PC-9 (cell line): ENCODE measurements around the gene VIM. TPM values are rescaled to one million over a fixed set of nuclear protein-coding genes. Genes with fewer than 3 reads are reported as not detected.

Experiments
- BruUV-seq: library from RNA; stranded (reverse); fragments of 400-500 nt; replicated peaks from 2 replicates; lab custom pipeline; 2021; lab: Mats Ljungman, UMichigan
- CTCF ChIA-PET: fragments of 300-600 bp; sonication (Branson Sonifier 250); formaldehyde crosslinking; loops from one replicate; lab custom pipeline; 2022; ENCODE audit warnings: antibody characterized with exemption; lab: Charles Lee
- POLR2A ChIA-PET: fragments of 300-600 bp; sonication (Branson Sonifier 250); formaldehyde crosslinking; loops from one replicate; lab custom pipeline; 2022; ENCODE audit warnings: antibody characterized with exemption; ENCODE audit not compliant: unreplicated experiment; lab: Charles Lee
- DNase-seq, 2 experiments: peaks; one replicate each; pipeline versions ENCODE4 v3.0.0 to v3.0.0-alpha.2; 2015 to 2022; ENCODE audit warnings: mixed read lengths in 1 of 2
- H2AFZ ChIP-seq: fragments of 200-600 bp; sonication (generic); 2 replicates; pipeline ENCODE4 v1.8.1; 2017; ENCODE audit warnings: antibody characterized with exemption
- H3F3A ChIP-seq: fragments of 200-600 bp; sonication (generic); 2 replicates; pipeline ENCODE4 v1.8.1; 2017; ENCODE audit warnings: antibody characterized with exemption, mild to moderate bottlenecking, low read depth; ENCODE audit not compliant: insufficient read depth
- H3K27ac ChIP-seq: fragments of 200-600 bp; sonication (generic); 2 replicates; pipeline ENCODE4 v1.6.1; 2016; ENCODE audit warnings: mixed run types
- H3K27me3 ChIP-seq: fragments of 200-600 bp; sonication (generic); 2 replicates; pipeline ENCODE4 v1.6.1; 2016; ENCODE audit warnings: low read depth, mixed run types; ENCODE audit not compliant: insufficient read depth
- H3K36me3 ChIP-seq: fragments of 200-600 bp; sonication (generic); 2 replicates; pipeline ENCODE4 v1.6.1; 2016; ENCODE audit warnings: low read depth, mixed run types
- H3K4me1 ChIP-seq: fragments of 200-600 bp; sonication (generic); replicated peaks from 2 replicates; pipeline ENCODE4 v1.6.1; 2016; ENCODE audit warnings: mixed run types; ENCODE audit not compliant: insufficient read depth
- H3K4me2 ChIP-seq: fragments of 200-600 bp; sonication (generic); 2 replicates; pipeline ENCODE4 v1.6.1; 2017; ENCODE audit warnings: mixed run types
- H3K4me3 ChIP-seq: fragments of 200-600 bp; sonication (generic); 2 replicates; pipeline ENCODE4 v1.6.1; 2016; ENCODE audit warnings: mixed run types
- H3K79me2 ChIP-seq: fragments of 200-600 bp; sonication (generic); 2 replicates; pipeline ENCODE4 v1.6.1; 2017; ENCODE audit warnings: low read depth, mixed run types
- H3K9me2 ChIP-seq: fragments of 200-600 bp; sonication (generic); 2 replicates; pipeline ENCODE4 v1.8.1; 2017; ENCODE audit warnings: mild to moderate bottlenecking; ENCODE audit not compliant: insufficient read depth
- H3K9me3 ChIP-seq: fragments of 200-600 bp; sonication (generic); 2 replicates; pipeline ENCODE4 v1.8.1; 2016; ENCODE audit warnings: low read depth; ENCODE audit not compliant: insufficient read depth
- H4K20me1 ChIP-seq: fragments of 200-600 bp; sonication (generic); 2 replicates; pipeline ENCODE4 v1.8.1; 2017; ENCODE audit not compliant: insufficient read depth
- EZH2 ChIP-seq: fragments of 200-600 bp; sonication (generic); IDR thresholded peaks from 2 replicates; pipeline ENCODE4 v1.8.0; 2017; ENCODE audit warnings: antibody characterized with exemption, low read depth
- intact Hi-C: fragments of 100-400 bp; cut with micrococcal nuclease; formaldehyde crosslinking; loops from one replicate; pipeline ENCODE4 v1.10.0; 2022; ENCODE audit not compliant: unreplicated experiment
- total RNA-seq: library from RNA; stranded (reverse); gene quantifications from 2 replicates; pipeline ENCODE4 v1.2.3, GENCODE V29; 2021
- TF ChIP-seq, protein P1 (sequence below): fragments of 200-600 bp; sonication (generic); conservative IDR thresholded peaks from 2 replicates; pipeline ENCODE4 v1.6.1; 2017; ENCODE audit warnings: mixed run types, antibody characterized with exemption, mild to moderate bottlenecking, moderate library complexity

Gene VIM
- total RNA-seq, 1 experiment from 2014 or later: 14.8 TPM

DNA sequence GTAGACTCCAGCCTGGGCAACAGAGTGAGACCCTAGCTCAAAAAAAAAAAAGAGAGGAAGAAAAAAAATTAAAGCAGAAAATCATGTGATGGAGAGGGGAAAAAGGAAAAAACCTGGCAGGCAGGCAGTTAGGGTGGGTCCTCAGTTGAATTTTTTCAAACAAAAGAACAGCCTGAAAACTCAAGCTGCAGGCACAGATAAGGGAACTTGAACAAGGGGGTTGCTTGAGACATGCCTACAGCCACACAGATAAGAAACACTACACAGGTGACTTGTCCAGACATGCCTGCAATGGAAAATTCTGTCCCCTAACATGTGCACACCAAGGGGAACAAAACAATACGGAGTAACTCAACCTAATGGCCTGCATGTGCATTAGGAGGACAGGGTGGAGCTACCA, 19.2 kb downstream of the VIM start:
- CTCF ChIA-PET: no interaction called here
- H3F3A ChIP-seq: no peaks in the 10 kb centered on the region
- H3K36me3 ChIP-seq: no peaks in the 10 kb centered on the region
- H3K27ac ChIP-seq: no peak overlapping the region
- no peak overlapping the region for H3K4me2 ChIP-seq
- H4K20me1 ChIP-seq: no peaks in the 10 kb centered on the region
- H3K27me3 ChIP-seq: no peaks in the 10 kb centered on the region
- POLR2A ChIA-PET: interaction anchor here (0.6 kb wide), 1 partner anchor 725 kb away, joined by 3 read pairs; no protein-coding TSS in a partner anchor
- no peaks in the 10 kb centered on the region for H3K79me2 ChIP-seq
- H3K4me3 ChIP-seq: no peak overlapping the region
- intact Hi-C loops: no loop called here
- no peaks in the 10 kb centered on the region for H3K4me1 ChIP-seq
- no TSS peak for BruUV-seq
- no peaks in the 10 kb centered on the region for H3K9me3 ChIP-seq
- TF ChIP-seq, protein P1, sequence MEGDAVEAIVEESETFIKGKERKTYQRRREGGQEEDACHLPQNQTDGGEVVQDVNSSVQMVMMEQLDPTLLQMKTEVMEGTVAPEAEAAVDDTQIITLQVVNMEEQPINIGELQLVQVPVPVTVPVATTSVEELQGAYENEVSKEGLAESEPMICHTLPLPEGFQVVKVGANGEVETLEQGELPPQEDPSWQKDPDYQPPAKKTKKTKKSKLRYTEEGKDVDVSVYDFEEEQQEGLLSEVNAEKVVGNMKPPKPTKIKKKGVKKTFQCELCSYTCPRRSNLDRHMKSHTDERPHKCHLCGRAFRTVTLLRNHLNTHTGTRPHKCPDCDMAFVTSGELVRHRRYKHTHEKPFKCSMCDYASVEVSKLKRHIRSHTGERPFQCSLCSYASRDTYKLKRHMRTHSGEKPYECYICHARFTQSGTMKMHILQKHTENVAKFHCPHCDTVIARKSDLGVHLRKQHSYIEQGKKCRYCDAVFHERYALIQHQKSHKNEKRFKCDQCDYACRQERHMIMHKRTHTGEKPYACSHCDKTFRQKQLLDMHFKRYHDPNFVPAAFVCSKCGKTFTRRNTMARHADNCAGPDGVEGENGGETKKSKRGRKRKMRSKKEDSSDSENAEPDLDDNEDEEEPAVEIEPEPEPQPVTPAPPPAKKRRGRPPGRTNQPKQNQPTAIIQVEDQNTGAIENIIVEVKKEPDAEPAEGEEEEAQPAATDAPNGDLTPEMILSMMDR: no peak
- no peak for TF ChIP-seq EZH2
- no peaks in the 10 kb centered on the region for H3K9me2 ChIP-seq
- H2AFZ ChIP-seq: no peak overlapping the region
- no peak for DNase-seq

- H3K27ac ChIP-seq: no peak overlapping the region
- ChIA-PET CTCF (no interaction called here), POLR2A (no interaction called here)
- no peak for DNase-seq
- no peak overlapping the region for H3K4me2 ChIP-seq
- no peaks in the 10 kb centered on the region for H3K9me2 ChIP-seq
- no TSS peak for BruUV-seq
- no peak overlapping the region for H3K4me3 ChIP-seq
- no peaks in the 10 kb centered on the region for H3F3A ChIP-seq
- no peaks in the 10 kb centered on the region for H3K9me3 ChIP-seq
- no peaks in the 10 kb centered on the region for H3K27me3 ChIP-seq
- no peaks in the 10 kb centered on the region for H4K20me1 ChIP-seq
- H2AFZ ChIP-seq: no peak overlapping the region
- intact Hi-C loops: no loop called here
- H3K79me2 ChIP-seq: no peaks in the 10 kb centered on the region
- TF ChIP-seq EZH2: no peak
- TF ChIP-seq, protein P1: no peak
- H3K36me3 ChIP-seq: no peaks in the 10 kb centered on the region
- H3K4me1 ChIP-seq: no peaks in the 10 kb centered on the region
These were observed 20.9 kb downstream of the VIM start for GRCh38 chr10:17248964-17249363.

DNA sequence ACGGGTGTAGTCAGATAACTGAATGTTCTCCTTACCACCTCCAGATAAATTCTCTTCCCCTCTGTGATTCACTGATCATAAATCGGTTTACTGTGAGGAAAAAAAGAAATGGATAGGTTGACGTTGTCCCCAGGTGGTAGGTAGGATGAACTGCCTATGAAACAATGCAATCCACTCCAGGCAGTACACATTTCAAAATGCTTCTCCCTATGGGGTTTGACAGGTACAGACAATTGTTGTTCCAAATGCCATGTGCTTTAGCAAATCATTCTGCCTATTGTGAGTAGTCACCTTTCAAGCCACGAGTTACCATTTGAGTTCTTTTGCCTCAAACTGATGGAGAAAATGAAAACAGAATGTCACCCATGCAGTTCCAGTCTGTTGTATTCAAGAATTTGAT, 21.8 kb downstream of the VIM start:
- ChIA-PET POLR2A (no interaction called here), CTCF (no interaction called here)
- TF ChIP-seq, protein P1: peak; percentile 44; the same call in 1 of the 2 replicates
- TF ChIP-seq EZH2: no peak
- Histone ChIP-seq H3K27ac (no peak overlapping the region), H3K4me2 (no peak overlapping the region), H2AFZ (no peak overlapping the region), H3K9me3 (no peaks in the 10 kb centered on the region), H3K27me3 (no peaks in the 10 kb centered on the region), H3K36me3 (no peaks in the 10 kb centered on the region), H3F3A (no peaks in the 10 kb centered on the region), H3K4me3 (no peak overlapping the region), H4K20me1 (no peaks in the 10 kb centered on the region), H3K9me2 (no peaks in the 10 kb centered on the region), H3K4me1 (no peaks in the 10 kb centered on the region), H3K79me2 (no peaks in the 10 kb centered on the region)
- intact Hi-C loops: no loop called here
- DNase-seq: no peak
- no TSS peak for BruUV-seq
